Measurements from ENCODE around the gene UQCRHL.

The UQCRHL gene

GRCh38 chr1:15797614-15798390, 9.6 kb downstream of the UQCRHL start:
- H3K4me3 ChIP-seq (ENCODE audit: low read depth, low read length): no peak overlapping the region
- peak; percentile 51 for DNase-seq (ENCODE audit: low read depth)
- TF ChIP-seq MAX (IDR thresholded peaks at IDR 0.05; ENCODE audit: low read depth, low read length) (no peak), CTCF (IDR thresholded peaks at IDR 0.05; ENCODE audit: low read depth, low read length) (no peak), POLR2A (IDR thresholded peaks at IDR 0.05; ENCODE audit: extremely low read depth, insufficient read length) (no peak), MYC (IDR thresholded peaks at IDR 0.05; ENCODE audit: low read depth, low read length) (no peak)

- TF ChIP-seq POLR2A (IDR thresholded peaks at IDR 0.05; ENCODE audit: extremely low read depth, insufficient read length): no peak
- TF ChIP-seq CTCF (IDR thresholded peaks at IDR 0.05; ENCODE audit: low read depth, low read length): no peak
- TF ChIP-seq MAX (IDR thresholded peaks at IDR 0.05; ENCODE audit: low read depth, low read length): no peak
- no peak for TF ChIP-seq MYC (IDR thresholded peaks at IDR 0.05; ENCODE audit: low read depth, low read length)
- no peak for DNase-seq (ENCODE audit: low read depth)
Observed at GRCh38 chr1:15796086-15796462, 11.4 kb downstream of the UQCRHL start.

GRCh38 chr1:15788624-15789301, 18.7 kb downstream of the UQCRHL start:
- no peak for TF ChIP-seq POLR2A (IDR thresholded peaks at IDR 0.05; ENCODE audit: extremely low read depth, insufficient read length)
- no peak for TF ChIP-seq MAX (IDR thresholded peaks at IDR 0.05; ENCODE audit: low read depth, low read length)
- no peak for TF ChIP-seq MYC (IDR thresholded peaks at IDR 0.05; ENCODE audit: low read depth, low read length)
- TF ChIP-seq CTCF (IDR thresholded peaks at IDR 0.05; ENCODE audit: low read depth, low read length): no peak
- H3K4me3 ChIP-seq (ENCODE audit: low read depth, low read length): no peak overlapping the region
- DNase-seq (ENCODE audit: low read depth): peak; percentile 70

More at GRCh38 chr1:15796086-15796462, 11.4 kb downstream of the UQCRHL start:
- no peak overlapping the region for H3K4me3 ChIP-seq (ENCODE audit: low read depth, low read length)

- no peak for DNase-seq (ENCODE audit: low read depth)
- no peak for TF ChIP-seq MYC (IDR thresholded peaks at IDR 0.05; ENCODE audit: low read depth, low read length)
- no peak for TF ChIP-seq CTCF (IDR thresholded peaks at IDR 0.05; ENCODE audit: low read depth, low read length)
- no peak for TF ChIP-seq POLR2A (IDR thresholded peaks at IDR 0.05; ENCODE audit: extremely low read depth, insufficient read length)
- TF ChIP-seq MAX (IDR thresholded peaks at IDR 0.05; ENCODE audit: low read depth, low read length): no peak
- H3K4me3 ChIP-seq (ENCODE audit: low read depth, low read length): no peak overlapping the region
Observed at GRCh38 chr1:15786581-15786980, 20.9 kb downstream of the UQCRHL start.

GRCh38 chr1:15785683-15786082, 21.8 kb downstream of the UQCRHL start:
- no peak for DNase-seq (ENCODE audit: low read depth)
- no peak overlapping the region for H3K4me3 ChIP-seq (ENCODE audit: low read depth, low read length)
- TF ChIP-seq CTCF (IDR thresholded peaks at IDR 0.05; ENCODE audit: low read depth, low read length) (no peak), MYC (IDR thresholded peaks at IDR 0.05; ENCODE audit: low read depth, low read length) (no peak), MAX (IDR thresholded peaks at IDR 0.05; ENCODE audit: low read depth, low read length) (no peak), POLR2A (IDR thresholded peaks at IDR 0.05; ENCODE audit: extremely low read depth, insufficient read length) (no peak)
